Breast epithelium (tissue), 3 donors: Measurements from ENCODE around the gene MASP2.
"Not testable (repeated sequence)": the region's sequence is repeated elsewhere in the genome, so short reads cannot be mapped to it uniquely, and the experiment has no call there.

Source experiments
- CTCF ChIP-seq, 3 donors: fragments of 450-650 bp; IDR thresholded peaks; one replicate each; pipeline ENCODE4 v1.5.1; 2016 to 2017; ENCODE audit warnings: antibody characterized with exemption in 3 of 3, mild to moderate bottlenecking in 3 of 3, moderate library complexity in 3 of 3
- POLR2AphosphoS5 ChIP-seq, 3 donors: sonication (generic); formaldehyde crosslinking; IDR thresholded peaks; one replicate each; pipeline ENCODE4 v1.6.1; 2017; ENCODE audit warnings: antibody characterized with exemption in 3 of 3

- not testable (repeated sequence) for TF ChIP-seq CTCF, POLR2AphosphoS5 (IDR thresholded peaks at IDR 0.05)
Observed at GRCh38 chr1:10992004-10992403, 55.0 kb downstream of the MASP2 start.
